Mesenchymal stem cell (in vitro differentiated cells and primary cell): ENCODE measurements around the gene SSX2IP.

Experiments used
- DNase-seq: peaks from one replicate; pipeline ENCODE4 v3.0.0-alpha.2; 2013
- H2AFZ ChIP-seq: one replicate; pipeline ENCODE4 v1.6.1; 2013; ENCODE audit warnings: low read depth, mild to moderate bottlenecking, control low read depth, inconsistent platforms, low read length, moderate library complexity
- H2AK5ac ChIP-seq: 2 replicates; pipeline ENCODE4 v1.6.1; 2013; ENCODE audit warnings: low read length, moderate library complexity, mild to moderate bottlenecking, inconsistent platforms; ENCODE audit not compliant: severe bottlenecking
- H2BK120ac ChIP-seq: one replicate; pipeline ENCODE4 v1.6.1; 2013; ENCODE audit warnings: low read depth, mild to moderate bottlenecking, inconsistent platforms, low read length, moderate library complexity
- H2BK12ac ChIP-seq, 2 experiments: one replicate each; pipeline ENCODE4 v1.6.1; 2013; ENCODE audit warnings: inconsistent platforms in 2 of 2, low read length in 2 of 2, mild to moderate bottlenecking in 2 of 2, moderate library complexity in 2 of 2, control low read depth in 1 of 2
- H2BK15ac ChIP-seq: one replicate; pipeline ENCODE4 v1.6.1; 2013; ENCODE audit warnings: mild to moderate bottlenecking, low read depth, inconsistent platforms; ENCODE audit not compliant: poor library complexity, severe bottlenecking
- H2BK5ac ChIP-seq: 2 replicates; pipeline ENCODE4 v1.6.1; 2013; ENCODE audit warnings: low read depth, mild to moderate bottlenecking, low read length, control low read depth, inconsistent platforms; ENCODE audit not compliant: poor library complexity, severe bottlenecking
- H3K14ac ChIP-seq, 2 experiments: one replicate each; pipeline ENCODE4 v1.6.1; 2013; ENCODE audit warnings: inconsistent platforms in 2 of 2, low read length in 2 of 2, control low read depth in 1 of 2, mild to moderate bottlenecking in 1 of 2, moderate library complexity in 1 of 2
- H3K18ac ChIP-seq, 2 experiments: one replicate each; pipeline ENCODE4 v1.6.1; 2013; ENCODE audit warnings: inconsistent platforms in 2 of 2, low read length in 2 of 2, control low read depth in 1 of 2, low read depth in 1 of 2, mild to moderate bottlenecking in 1 of 2
- H3K23ac ChIP-seq, 2 experiments: one replicate each; pipeline ENCODE4 v1.6.1; 2013; ENCODE audit warnings: inconsistent platforms in 2 of 2, low read length in 2 of 2, mild to moderate bottlenecking in 2 of 2, moderate library complexity in 2 of 2, control low read depth in 1 of 2
- H3K27ac ChIP-seq: 2 replicates; pipeline ENCODE4 v1.5.1; 2013; ENCODE audit warnings: mild to moderate bottlenecking, moderate library complexity, low read length, control low read depth, inconsistent platforms; ENCODE audit not compliant: poor library complexity, severe bottlenecking
- H3K27me3 ChIP-seq, 2 experiments: 2 replicates each; pipeline versions ENCODE4 v1.6.1 to v1.7.0; 2013; ENCODE audit warnings: low read length in 2 of 2, mild to moderate bottlenecking in 2 of 2, moderate library complexity in 2 of 2, control low read depth in 1 of 2, inconsistent platforms in 1 of 2; ENCODE audit not compliant: control insufficient read depth in 1 of 2, insufficient read depth in 1 of 2
- H3K36me3 ChIP-seq, 2 experiments: 2 replicates each; pipeline versions ENCODE4 v1.6.1 to v1.7.0; 2013; ENCODE audit warnings: low read length in 2 of 2, control low read depth in 1 of 2, inconsistent platforms in 1 of 2, low read depth in 1 of 2, mild to moderate bottlenecking in 1 of 2; ENCODE audit not compliant: insufficient read depth in 2 of 2, control insufficient read depth in 1 of 2
- H3K4ac ChIP-seq, 2 experiments: one replicate each; pipeline ENCODE4 v1.6.1; 2013; ENCODE audit warnings: inconsistent platforms in 2 of 2, low read length in 2 of 2, mild to moderate bottlenecking in 2 of 2, moderate library complexity in 2 of 2, control low read depth in 1 of 2, low read depth in 1 of 2
- H3K4me1 ChIP-seq: 2 replicates; pipeline ENCODE4 v1.6.1; 2013; ENCODE audit warnings: low read depth, low read length, control low read depth; ENCODE audit not compliant: control insufficient read depth, insufficient read depth
- H3K4me2 ChIP-seq: 2 replicates; pipeline ENCODE4 v1.6.1; 2013; ENCODE audit warnings: low read length, mild to moderate bottlenecking, inconsistent platforms; ENCODE audit not compliant: poor library complexity, severe bottlenecking
- H3K4me3 ChIP-seq, 2 experiments: 2 replicates each; pipeline versions ENCODE4 v1.5.1 to v1.7.0; 2013; ENCODE audit warnings: low read length in 2 of 2, mild to moderate bottlenecking in 2 of 2, control low read depth in 1 of 2, low read depth in 1 of 2; ENCODE audit not compliant: insufficient read depth in 1 of 2
- H3K79me1 ChIP-seq: replicated peaks from 2 replicates; pipeline ENCODE4 v1.6.1; 2013; ENCODE audit warnings: mild to moderate bottlenecking, control low read depth, low read length, inconsistent platforms; ENCODE audit not compliant: poor library complexity, severe bottlenecking
- H3K9ac ChIP-seq: 2 replicates; pipeline ENCODE4 v1.7.0; 2013; ENCODE audit warnings: mild to moderate bottlenecking, low read length, moderate library complexity
- H3K9me3 ChIP-seq: 2 replicates; pipeline ENCODE4 v1.7.0; 2013; ENCODE audit warnings: mild to moderate bottlenecking, low read length; ENCODE audit not compliant: control insufficient read depth
- H4K8ac ChIP-seq: one replicate; pipeline ENCODE4 v1.6.1; 2013; ENCODE audit warnings: inconsistent platforms, mild to moderate bottlenecking, low read length, moderate library complexity
- H4K91ac ChIP-seq: one replicate; pipeline ENCODE4 v1.6.1; 2013; ENCODE audit warnings: mild to moderate bottlenecking, low read length, inconsistent platforms
- WGBS: methylation state at CpG from one replicate; pipeline ENCODE4 v1.1.7; 2013; ENCODE audit warnings: mixed read lengths; 5-methylcytosine and 5-hydroxymethylcytosine counted together

SSX2IP gene

DNA sequence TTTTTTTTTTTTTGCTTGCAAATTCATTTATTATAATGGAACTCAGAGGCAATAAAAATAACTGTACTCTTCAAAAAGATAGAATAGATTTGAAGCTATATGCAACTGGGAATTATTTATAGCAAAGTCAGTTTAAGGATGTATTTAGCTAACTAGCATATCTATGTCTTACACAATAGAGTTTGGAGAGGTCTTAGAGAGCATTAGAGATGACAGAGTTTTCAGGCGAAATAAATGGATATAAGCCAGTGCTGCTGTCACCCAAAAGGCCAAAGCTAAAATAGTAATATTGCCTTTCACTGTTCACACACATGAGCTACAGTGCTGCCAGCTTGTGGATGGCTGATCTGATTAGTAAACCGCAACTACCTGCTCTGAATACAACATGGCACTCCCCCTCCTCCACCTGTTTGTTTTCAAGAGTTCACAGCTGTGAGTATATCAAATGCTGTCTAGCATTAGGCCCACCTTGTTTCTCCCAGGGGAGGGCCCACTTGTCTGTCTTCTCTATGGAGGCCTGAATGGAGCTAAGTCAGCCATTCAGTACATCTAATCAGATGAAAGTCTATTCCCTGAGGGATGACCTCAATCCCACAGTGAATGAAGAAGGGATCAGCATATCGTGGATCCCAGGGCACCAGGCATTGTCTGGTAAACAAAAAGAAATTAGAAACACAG lies 25.2 kb upstream of the SSX2IP start:
- Histone ChIP-seq H4K91ac (no peak overlapping the region), H2BK12ac (no peak overlapping the region), H2AFZ (no peak overlapping the region), H3K4ac (no peak overlapping the region), H3K27ac (no peak overlapping the region), H3K23ac (no peak overlapping the region), H2BK120ac (no peak overlapping the region), H2AK5ac (no peak overlapping the region), H3K14ac (no peak overlapping the region), H3K9me3 (no peaks in the 10 kb centered on the region), H2BK5ac (no peak overlapping the region), H2BK15ac (no peak overlapping the region), H4K8ac (no peak overlapping the region), H3K36me3 (no peaks in the 10 kb centered on the region), H3K18ac (no peak overlapping the region), H3K4me1 (no peaks in the 10 kb centered on the region), H3K27me3 (no peaks in the 10 kb centered on the region), H3K79me1 (no peaks in the 10 kb centered on the region), H3K4me2 (no peak overlapping the region), H3K4me3 (no peak overlapping the region), H3K9ac (no peak overlapping the region)
- no peak for DNase-seq
- WGBS, result 80% methylated on average over 3 of the region's 3 CpGs

- Histone ChIP-seq H2AFZ (no peak overlapping the region), H3K9me3 (no peaks in the 10 kb centered on the region), H2BK120ac (no peak overlapping the region), H3K18ac (no peak overlapping the region), H3K27me3 (no peaks in the 10 kb centered on the region), H4K91ac (no peak overlapping the region), H3K4me3 (no peak overlapping the region), H3K23ac (no peak overlapping the region), H3K4ac (no peak overlapping the region), H4K8ac (no peak overlapping the region), H3K79me1 (no peaks in the 10 kb centered on the region), H2BK12ac (no peak overlapping the region), H2BK5ac (no peak overlapping the region), H3K14ac (no peak overlapping the region), H3K27ac (no peak overlapping the region), H2AK5ac (no peak overlapping the region), H3K4me1 (no peaks in the 10 kb centered on the region), H3K36me3 (no peaks in the 10 kb centered on the region), H3K4me2 (no peak overlapping the region), H2BK15ac (no peak overlapping the region), H3K9ac (peak overlapping the region; percentile 25)
- peak; percentile 26 for DNase-seq
- WGBS, result 83% methylated on average over 2 of the region's 3 CpGs
Observed at GRCh38 chr1:84712276-84712874, 22.1 kb upstream of the SSX2IP start.

GRCh38 chr1:84711869-84712268 lies 21.6 kb upstream of the SSX2IP start:
- H3K9ac ChIP-seq, result peak overlapping the region; percentile 25
- 97% methylated on average over 3 of the region's 4 CpGs for WGBS

GRCh38 chr1:84711121-84711520 lies 20.9 kb upstream of the SSX2IP start:
- H4K8ac ChIP-seq, result no peak overlapping the region
- DNase-seq, result peak; percentile 25
- H2AK5ac ChIP-seq, result no peak overlapping the region
- no peak overlapping the region for H3K9ac ChIP-seq
- WGBS, result no CpG with 5 or more reads among the region's 1 CpG
- H4K91ac ChIP-seq, result no peak overlapping the region
- H3K9me3 ChIP-seq, result no peaks in the 10 kb centered on the region
- H3K27ac ChIP-seq, result no peak overlapping the region
- H3K79me1 ChIP-seq, result no peaks in the 10 kb centered on the region
- H2BK15ac ChIP-seq, result no peak overlapping the region
- no peak overlapping the region for H3K23ac ChIP-seq
- H3K4me1 ChIP-seq, result no peaks in the 10 kb centered on the region
- no peak overlapping the region for H2BK120ac ChIP-seq
- no peak overlapping the region for H3K18ac ChIP-seq
- H3K27me3 ChIP-seq, result no peaks in the 10 kb centered on the region
- H3K14ac ChIP-seq, result no peak overlapping the region
- no peak overlapping the region for H2BK12ac ChIP-seq
- no peaks in the 10 kb centered on the region for H3K36me3 ChIP-seq
- no peak overlapping the region for H2AFZ ChIP-seq
- H3K4me2 ChIP-seq, result no peak overlapping the region
- H3K4ac ChIP-seq, result no peak overlapping the region
- no peak overlapping the region for H3K4me3 ChIP-seq
- no peak overlapping the region for H2BK5ac ChIP-seq

More at GRCh38 chr1:84711869-84712268, 21.6 kb upstream of the SSX2IP start:
- H4K91ac ChIP-seq, result no peak overlapping the region
- no peaks in the 10 kb centered on the region for H3K79me1 ChIP-seq
- no peak overlapping the region for H2BK12ac ChIP-seq
- no peak overlapping the region for H3K4me3 ChIP-seq
- H3K18ac ChIP-seq, result peak overlapping the region in 1 of 2 experiments; percentile 42
- no peak overlapping the region for H4K8ac ChIP-seq
- no peak for DNase-seq
- no peaks in the 10 kb centered on the region for H3K27me3 ChIP-seq
- no peaks in the 10 kb centered on the region for H3K4me1 ChIP-seq
- no peak overlapping the region for H3K23ac ChIP-seq
- no peak overlapping the region for H2AK5ac ChIP-seq
- H3K4me2 ChIP-seq, result no peak overlapping the region
- no peak overlapping the region for H3K14ac ChIP-seq
- H3K4ac ChIP-seq, result peak overlapping the region in 1 of 2 experiments; percentile 72
- H2BK120ac ChIP-seq, result no peak overlapping the region
- no peak overlapping the region for H2BK5ac ChIP-seq
- no peak overlapping the region for H3K27ac ChIP-seq
- H3K36me3 ChIP-seq, result no peaks in the 10 kb centered on the region
- H3K9me3 ChIP-seq, result no peaks in the 10 kb centered on the region
- H2BK15ac ChIP-seq, result no peak overlapping the region
- H2AFZ ChIP-seq, result no peak overlapping the region
